NCI-H82 treated with DMSO at 0.1 percent for 48 hours (cell line): Measurements from ENCODE around the gene DGLUCY.
"Not testable (repeated sequence)": the region's sequence is repeated elsewhere in the genome, so short reads cannot be mapped to it uniquely, and the experiment has no call there.

Source experiments
- DNase-seq: peaks from one replicate; lab custom pipeline; 2025; ENCODE audit not compliant: unreplicated experiment; lab: John Stamatoyannopoulos, UW

DGLUCY gene

DNA sequence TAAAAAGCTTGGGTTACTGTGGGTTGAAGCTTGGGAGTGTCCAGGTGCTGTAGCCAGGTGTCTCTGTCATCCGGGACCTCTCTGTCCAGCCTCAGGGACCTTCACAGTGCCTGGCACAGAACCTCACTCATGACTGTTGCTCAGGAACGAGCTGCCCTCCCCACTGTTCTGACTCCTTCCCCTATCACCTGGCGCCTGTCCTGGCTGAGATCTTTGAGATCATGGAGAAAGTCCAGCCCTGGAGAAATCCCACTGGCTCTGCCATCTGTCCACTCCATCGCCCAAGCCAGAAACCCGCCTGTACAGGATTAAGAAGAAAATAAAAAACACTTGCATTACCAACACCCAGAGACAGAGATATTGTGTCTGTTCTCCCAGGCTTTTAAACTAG, 53.5 kb downstream of the DGLUCY start:
- DNase-seq: no peak

DNA sequence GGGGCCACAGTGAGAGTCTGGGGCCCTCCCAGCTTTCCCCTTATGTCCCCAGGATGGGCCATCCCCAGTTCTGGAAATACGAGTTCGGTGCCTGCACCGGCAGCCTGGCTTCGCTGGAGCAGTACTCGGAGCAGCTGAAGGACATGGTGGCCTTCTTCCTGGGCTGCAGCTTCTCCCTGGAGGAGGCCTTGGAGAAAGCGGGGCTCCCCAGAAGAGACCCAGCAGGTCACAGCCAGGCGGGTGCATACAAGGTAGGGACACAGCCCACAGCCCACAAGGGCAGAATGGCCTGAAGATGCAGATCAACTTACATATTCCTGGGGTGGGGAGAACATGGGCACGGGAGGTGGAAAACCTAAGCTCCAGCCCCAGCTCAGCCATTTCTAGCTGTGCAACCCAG, 56.1 kb downstream of the DGLUCY start:
- DNase-seq: no peak

DNA sequence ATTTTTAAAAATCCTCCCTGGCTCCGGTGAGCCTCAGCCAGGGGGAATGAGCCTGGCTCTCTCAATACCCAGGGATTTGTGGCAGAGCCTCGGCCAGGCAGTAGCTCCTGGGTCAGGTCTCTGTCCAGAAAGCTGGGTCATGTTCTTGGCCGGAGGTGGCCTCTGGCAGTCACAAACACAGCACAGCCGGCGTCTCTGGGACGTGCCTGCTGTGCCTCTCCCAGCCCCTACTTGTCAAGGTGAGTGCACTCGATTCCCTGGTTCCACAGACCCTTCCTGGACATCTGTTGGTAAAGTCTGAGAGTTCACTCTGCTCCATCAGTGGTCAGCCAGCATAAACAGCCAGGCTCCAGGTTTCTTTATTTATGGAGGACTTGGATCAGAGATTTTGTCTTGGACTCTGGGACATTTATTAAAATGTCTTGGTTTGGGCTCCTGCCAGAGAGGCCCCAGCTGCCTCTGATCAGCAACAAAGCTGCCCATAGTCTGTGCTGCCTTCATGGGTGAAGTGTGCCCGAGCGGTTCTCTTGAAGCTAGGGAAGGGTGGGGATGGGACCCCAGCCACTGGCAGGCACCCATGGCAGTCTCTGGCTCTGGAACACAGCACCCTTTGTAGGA, 56.7 kb downstream of the DGLUCY start:
- no peak for DNase-seq

GRCh38 chr14:91171291-91171690, 57.4 kb downstream of the DGLUCY start:
- no peak for DNase-seq

- DNase-seq: no peak
Measured at GRCh38 chr14:91173221-91173670, 59.4 kb downstream of the DGLUCY start.

DNA sequence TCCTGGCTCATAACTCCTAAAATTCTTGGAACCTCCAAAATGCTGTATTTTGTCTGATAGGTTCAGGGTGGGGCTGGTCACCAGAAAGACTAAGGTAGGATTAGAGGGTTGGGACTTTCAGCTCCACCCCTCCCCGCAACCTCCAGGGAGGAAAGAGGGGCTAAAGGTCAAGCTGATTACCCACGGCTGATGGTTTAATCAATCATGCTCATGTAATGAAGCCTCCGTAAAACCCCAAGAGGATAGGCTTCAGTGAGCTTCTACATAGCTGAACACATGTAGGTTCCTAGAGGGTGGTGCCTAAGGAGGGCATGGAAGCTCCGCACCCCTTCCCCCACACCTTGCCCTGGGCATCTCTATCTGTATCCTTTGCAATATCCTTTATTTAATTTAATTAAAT, 60.0 kb downstream of the DGLUCY start:
- DNase-seq: peak; percentile 75

DNA sequence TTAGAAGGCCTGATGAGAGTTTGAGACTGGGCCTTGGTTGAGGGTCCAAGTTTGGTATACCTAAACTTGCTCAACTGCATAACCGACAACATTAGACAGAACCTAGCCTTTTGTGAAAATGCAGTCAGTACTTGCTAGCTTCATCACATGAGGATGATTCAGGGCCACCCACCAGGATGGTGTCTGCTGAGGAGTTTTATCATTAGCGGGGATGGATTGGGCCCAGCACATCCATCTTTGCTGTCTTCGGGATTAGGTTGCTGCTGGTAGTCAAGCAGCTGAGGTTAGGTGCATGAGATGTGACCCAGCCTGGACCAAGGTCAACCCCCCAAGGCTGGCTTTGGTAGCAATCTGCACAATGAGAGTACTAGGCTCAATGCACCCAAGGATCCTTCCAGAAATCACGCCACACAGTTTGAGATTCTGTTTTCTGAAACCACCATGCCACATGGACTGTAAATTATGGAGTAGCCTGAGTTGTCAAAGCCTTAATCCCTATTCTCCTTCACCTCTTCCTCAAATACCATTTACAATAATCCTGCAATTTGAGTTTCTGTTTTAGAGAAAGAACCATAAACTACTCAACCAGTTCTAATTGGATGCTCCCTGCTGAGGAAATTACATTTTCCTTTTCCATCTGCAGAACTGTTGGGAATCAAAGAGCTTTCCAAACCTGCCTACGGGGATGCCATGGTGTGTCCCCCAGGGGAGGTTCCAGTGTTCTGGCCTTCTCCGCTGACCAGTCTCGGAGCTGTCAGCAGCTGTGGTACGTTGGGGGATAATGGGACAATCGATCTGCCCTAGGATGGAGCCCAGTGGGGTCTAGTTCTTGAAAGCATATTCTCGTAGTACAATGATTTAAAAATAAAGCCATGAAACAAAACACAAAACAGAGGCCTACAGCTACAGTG, 61.7 kb downstream of the DGLUCY start:
- no peak for DNase-seq

GRCh38 chr14:91177073-91178034, 63.5 kb downstream of the DGLUCY start:
- peak; percentile 51 for DNase-seq

DNA sequence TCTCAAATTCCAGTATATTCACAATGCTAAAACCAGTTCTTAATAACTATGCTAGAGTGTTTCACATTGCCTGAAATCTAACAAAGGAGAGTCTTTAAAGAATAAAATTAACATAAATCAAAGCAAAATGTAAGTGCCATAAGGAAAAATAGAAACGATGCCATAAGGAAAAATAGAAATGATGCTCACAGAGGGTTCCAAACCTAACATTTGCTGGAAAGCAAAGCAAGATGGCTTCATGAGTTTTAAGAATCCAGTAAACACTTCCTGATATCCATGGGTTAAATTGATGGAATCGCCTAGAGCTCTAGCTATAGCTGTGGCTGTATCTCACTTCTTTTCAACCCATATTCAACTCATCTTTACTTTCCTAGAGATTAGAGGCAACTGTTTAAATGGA, 66.7 kb downstream of the DGLUCY start:
- DNase-seq: no peak

GRCh38 chr14:91182753-91183152, 68.9 kb downstream of the DGLUCY start:
- DNase-seq: not testable (repeated sequence)

DNA sequence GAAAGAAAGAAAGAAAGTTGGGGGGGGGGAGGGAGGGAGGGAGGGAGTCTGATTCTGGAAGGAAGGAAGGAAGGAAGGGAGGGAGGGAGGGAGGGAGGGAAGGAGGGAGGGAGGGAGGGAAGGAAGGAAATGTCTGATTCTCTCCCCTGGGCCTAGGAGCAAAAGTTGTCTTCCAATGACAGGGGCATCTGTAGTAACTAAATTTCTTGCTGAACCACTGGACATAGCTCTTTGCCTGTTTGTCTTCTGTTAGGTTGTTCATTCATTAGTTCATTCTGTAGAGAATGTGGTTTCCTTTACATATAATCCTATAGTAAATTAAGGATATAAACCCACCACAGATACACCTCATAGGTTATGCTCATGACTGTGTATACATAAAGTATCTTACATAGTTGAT, 70.7 kb downstream of the DGLUCY start:
- no peak for DNase-seq

- DNase-seq: no peak
Measured at GRCh38 chr14:91185721-91186120, 71.8 kb downstream of the DGLUCY start.

DNA sequence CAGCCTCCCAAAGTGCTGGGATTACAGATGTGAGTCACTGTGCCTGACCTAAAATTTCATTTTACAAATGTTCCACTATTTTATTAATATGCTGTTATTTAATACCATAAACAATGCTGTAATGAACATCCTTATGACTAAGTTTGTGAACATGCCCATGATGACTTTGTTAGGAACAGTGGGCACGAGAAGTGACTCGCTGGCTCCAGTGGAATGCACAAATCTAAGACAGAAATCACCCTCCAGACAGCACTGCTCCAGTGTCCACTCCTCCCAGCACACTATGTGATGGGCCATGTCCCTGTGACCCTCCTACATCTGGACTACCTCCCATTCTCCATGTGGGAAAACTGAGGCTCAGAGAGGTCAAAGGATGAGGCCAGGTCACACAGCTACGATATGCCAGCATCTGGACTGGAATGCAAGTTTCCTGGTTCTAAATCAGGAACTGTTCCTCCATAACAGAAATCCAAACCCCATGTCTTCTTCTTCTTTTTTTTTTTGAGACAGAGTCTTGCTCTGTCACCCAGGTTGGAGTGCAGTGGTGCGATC, 72.7 kb downstream of the DGLUCY start:
- no peak for DNase-seq

- no peak for DNase-seq
Measured at GRCh38 chr14:91187271-91187670, 73.4 kb downstream of the DGLUCY start.

DNA sequence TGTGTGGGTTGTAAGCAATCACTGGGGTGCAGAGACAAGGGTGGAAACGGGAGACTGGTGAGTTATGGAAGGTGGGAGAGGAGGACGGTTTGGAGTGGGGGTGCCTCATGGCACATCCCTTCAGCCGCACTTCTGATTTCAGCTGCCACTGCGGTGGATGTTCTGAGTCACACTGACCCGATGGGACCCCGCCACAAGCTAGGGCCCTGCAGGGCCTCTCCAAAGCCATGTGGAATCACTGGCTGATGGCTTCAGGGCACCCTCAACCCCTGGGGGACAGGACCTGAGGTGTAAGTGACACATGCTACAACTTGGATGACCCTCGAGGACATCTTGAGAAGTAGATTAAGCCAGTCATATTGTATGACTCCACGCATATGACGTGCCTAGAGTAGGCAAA, 77.0 kb downstream of the DGLUCY start:
- DNase-seq: no peak

- no peak for DNase-seq
Measured at GRCh38 chr14:91193069-91193468, 79.2 kb downstream of the DGLUCY start.

- no peak for DNase-seq
Measured at GRCh38 chr14:91195881-91196280, 82.0 kb downstream of the DGLUCY start.

DNA sequence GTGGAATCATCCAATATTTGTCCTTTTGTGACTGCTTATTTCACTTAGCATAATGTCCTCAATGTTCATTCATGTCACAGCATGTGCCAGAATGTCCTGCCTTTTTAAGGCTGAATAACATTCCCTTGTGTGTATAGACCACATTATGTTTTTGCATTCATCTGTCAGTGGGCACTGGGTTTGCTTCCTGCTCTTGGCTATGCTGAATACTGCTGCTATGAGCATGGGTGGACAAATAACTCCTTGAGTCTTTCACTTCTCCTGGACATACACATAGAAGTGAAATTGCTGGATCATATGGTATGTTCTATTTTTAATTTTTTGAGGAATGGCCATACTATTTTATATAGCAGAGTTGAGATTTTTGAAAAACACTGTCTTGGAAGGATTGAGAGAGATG, 83.8 kb downstream of the DGLUCY start:
- no peak for DNase-seq

- DNase-seq: not testable (repeated sequence)
Measured at GRCh38 chr14:91200802-91201201, 86.9 kb downstream of the DGLUCY start.

GRCh38 chr14:91202234-91202974, 88.5 kb downstream of the DGLUCY start:
- no peak for DNase-seq
